B cell (primary cell): ENCODE measurements around the gene CA14. TPM values are rescaled to one million over a fixed set of nuclear protein-coding genes. Genes with fewer than 3 reads are reported as not detected.

Experiments
- ATAC-seq: fragments of 200-7000 bp; cut with Tn5 transposase; one replicate; pipeline ENCODE4 v1.10.0; 2021; ENCODE audit warnings: low read depth, mild to moderate bottlenecking, moderate number of reproducible peaks, moderate library complexity
- CTCF ChIA-PET: fragments of 350-600 bp; sonication (Branson Sonifier 250); formaldehyde crosslinking; loops from one replicate; lab custom pipeline; 2021; ENCODE audit warnings: antibody characterized with exemption, inconsistent platforms; lab: Charles Lee
- POLR2A ChIA-PET: fragments of 350-600 bp; sonication (Branson Sonifier 250); formaldehyde crosslinking; loops from one replicate; lab custom pipeline; 2021; ENCODE audit warnings: antibody characterized with exemption; lab: Charles Lee
- DNase-seq: peaks from one replicate; pipeline ENCODE4 v3.0.0; 2013
- H2AFZ ChIP-seq: 2 replicates; pipeline ENCODE4 v1.6.1; 2012; ENCODE audit warnings: mild to moderate bottlenecking, low read depth, low read length; ENCODE audit not compliant: insufficient read depth, poor library complexity, severe bottlenecking
- H3K27ac ChIP-seq, 2 donors: 1 replicate in 1 of 2; 2 replicates in 1 of 2; pipeline ENCODE4 v1.5.1; 2012 to 2013; ENCODE audit warnings: low read length in 2 of 2, mild to moderate bottlenecking in 2 of 2, moderate library complexity in 1 of 2
- H3K27me3 ChIP-seq, 4 experiments: fragments of 200-600 bp in 1 of 4; sonication (generic) in 1 of 4; replicated peaks in 1 of 4; 1 replicate in 2 of 4; 2 replicates in 2 of 4; pipeline versions ENCODE4 v1.6.1 to v1.7.0; 2013 to 2016; ENCODE audit warnings: low read length in 3 of 4, mild to moderate bottlenecking in 2 of 4, mixed read lengths in 1 of 4, moderate library complexity in 1 of 4; ENCODE audit not compliant: insufficient read depth in 4 of 4, control insufficient read depth in 3 of 4; ENCODE audit errors: control extremely low read depth in 1 of 4
- H3K36me3 ChIP-seq, 2 experiments: replicated peaks in 1 of 2; 1 replicate in 1 of 2; 2 replicates in 1 of 2; pipeline versions ENCODE4 v1.6.1 to v1.7.1; 2013; ENCODE audit warnings: low read length in 1 of 2; ENCODE audit not compliant: insufficient read depth in 2 of 2, control insufficient read depth in 1 of 2; ENCODE audit errors: control extremely low read depth in 1 of 2, extremely low read depth in 1 of 2
- H3K4me1 ChIP-seq, 2 donors: fragments of 200-600 bp in 1 of 2; sonication (generic) in 1 of 2; 1 replicate in 1 of 2; 2 replicates in 1 of 2; pipeline versions ENCODE4 v1.5.1 to v1.6.1; 2013 to 2017; ENCODE audit warnings: low read length in 2 of 2; ENCODE audit not compliant: control insufficient read depth in 2 of 2, insufficient read depth in 2 of 2
- H3K4me2 ChIP-seq: replicated peaks from 2 replicates; pipeline ENCODE3; 2012; ENCODE audit warnings: mild to moderate bottlenecking, low read depth, low read length; ENCODE audit not compliant: poor library complexity, severe bottlenecking
- H3K4me3 ChIP-seq, 5 experiments: fragments of 200-600 bp in 1 of 5; sonication (generic) in 1 of 5; 1 replicate in 3 of 5; 2 replicates in 2 of 5; pipeline versions ENCODE4 v1.5.1 to v1.7.0; 2011 to 2016; ENCODE audit warnings: low read length in 4 of 5, mild to moderate bottlenecking in 4 of 5, low read depth in 2 of 5, control low read depth in 1 of 5, moderate library complexity in 1 of 5; ENCODE audit not compliant: insufficient read depth in 1 of 5; ENCODE audit errors: control extremely low read depth in 1 of 5, extremely low read depth in 1 of 5
- H3K79me2 ChIP-seq: fragments of 200-600 bp; sonication (generic); one replicate; pipeline ENCODE4 v1.6.0; 2016; ENCODE audit warnings: low read length; ENCODE audit not compliant: control insufficient read depth, insufficient read depth
- H3K9ac ChIP-seq: fragments of 200-600 bp; sonication (generic); 2 replicates; pipeline ENCODE4 v1.6.1; 2017; ENCODE audit warnings: mild to moderate bottlenecking, low read length, moderate library complexity
- H3K9me3 ChIP-seq, 3 donors: one replicate each; pipeline versions ENCODE4 v1.6.1 to v1.7.1; 2013; ENCODE audit warnings: low read length in 2 of 3; ENCODE audit not compliant: control insufficient read depth in 2 of 3, insufficient read depth in 1 of 3; ENCODE audit errors: control extremely low read depth in 1 of 3
- H4K20me1 ChIP-seq: 2 replicates; pipeline ENCODE4 v1.6.0; 2012; ENCODE audit warnings: mild to moderate bottlenecking, low read length; ENCODE audit not compliant: insufficient read depth, control insufficient read depth, poor library complexity, severe bottlenecking
- H3K27ac Mint-ChIP-seq: one replicate; pipeline ENCODE4 v1.8.0; 2021; ENCODE audit warnings: mixed read lengths
- H3K27me3 Mint-ChIP-seq: one replicate; pipeline ENCODE4 v1.8.0; 2021; ENCODE audit warnings: mixed read lengths
- H3K4me1 Mint-ChIP-seq: one replicate; pipeline ENCODE4 v1.8.0; 2021; ENCODE audit warnings: mixed read lengths
- H3K4me3 Mint-ChIP-seq: one replicate; pipeline ENCODE4 v1.8.0; 2021; ENCODE audit warnings: mixed read lengths
- H3K9me3 Mint-ChIP-seq: one replicate; pipeline ENCODE4 v1.8.0; 2022; ENCODE audit warnings: mixed read lengths; ENCODE audit not compliant: insufficient read depth
- EZH2 ChIP-seq: IDR thresholded peaks from 2 replicates; pipeline ENCODE4 v1.6.1; 2012; ENCODE audit warnings: borderline replicate concordance, low read depth, mild to moderate bottlenecking, moderate library complexity, low read length; ENCODE audit not compliant: insufficient read depth, poor library complexity, severe bottlenecking
- WGBS: methylation state at CpG from one replicate; pipeline ENCODE4 v1.1.5; 2013; ENCODE audit warnings: missing lambda C conversion rate; ENCODE audit not compliant: insufficient coverage; 5-methylcytosine and 5-hydroxymethylcytosine counted together
- intact Hi-C: fragments of 100-400 bp; cut with micrococcal nuclease; formaldehyde crosslinking; loops from one replicate; pipeline ENCODE4 v1.10.0; 2022
- polyA plus RNA-seq: library from polyadenylated mRNA; depleted of rRNA; stranded (reverse); fragments of >200 nt; gene quantifications from 2 replicates; pipeline ENCODE4 v1.2.3, GENCODE V29; 2012
- total RNA-seq, 2 donors: library from RNA; stranded (reverse); fragments of 120-200 nt in 1 of 2; gene quantifications; 1 replicate in 1 of 2; 2 replicates in 1 of 2; pipeline versions ENCODE4 v1.2.3 to v1.2.4, GENCODE V29; 2013 to 2022
- TF ChIP-seq, protein P1 (sequence below): fragments of 200-600 bp; IDR thresholded peaks from one replicate; pipeline ENCODE4 v1.8.0; 2022; ENCODE audit warnings: antibody characterized with exemption, mild to moderate bottlenecking

Gene CA14
- total and polyA plus RNA-seq, 2 donors (not counting 1 experiment from before 2014, with no cell fraction given): not detected

- H3K79me2 ChIP-seq: peaks cover 27% of the 10 kb centered on the region
- peak overlapping the region; percentile 93 for H3K4me2 ChIP-seq
- H3K27me3 Mint-ChIP-seq: no peaks in the 10 kb centered on the region
- WGBS: 0% methylated on average over 2 of the region's 15 CpGs
- peaks cover 0 to 4% of the 10 kb centered on the region in 2 experiments for H3K36me3 ChIP-seq
- H3K4me1 ChIP-seq: peaks cover 23% of the 10 kb centered on the region in 2 donors
- H2AFZ ChIP-seq: peak overlapping the region; percentile 70
- ATAC-seq (no peak), DNase-seq (peak; percentile 61)
- H3K4me3 Mint-ChIP-seq: no peak overlapping the region
- no peaks in the 10 kb centered on the region for H3K27me3 ChIP-seq
- CTCF ChIA-PET: interaction anchor here (1.2 to 2.2 kb wide), 7 partner anchors 9 to 46 kb away, joined by 3 to 10 read pairs (median 6); no protein-coding TSS in a partner anchor
- H3K4me3 ChIP-seq: peak overlapping the region; percentile 60 to 94 (median 85)
- no peaks in the 10 kb centered on the region for H3K9me3 Mint-ChIP-seq
- peaks cover 16% of the 10 kb centered on the region for H3K4me1 Mint-ChIP-seq
- POLR2A ChIA-PET: interaction anchor here (0.5 to 2.5 kb wide), 9 partner anchors 10 to 1031 kb away, joined by 3 to 19 read pairs (median 5); partner anchors contain the start of genes APH1A and RPRD2
- intact Hi-C loops: loop anchor here (1.0 kb wide), 2 partner anchors 46 to 345 kb away; no protein-coding TSS in a partner anchor
- TF ChIP-seq EZH2: no peak
- TF ChIP-seq, protein P1, sequence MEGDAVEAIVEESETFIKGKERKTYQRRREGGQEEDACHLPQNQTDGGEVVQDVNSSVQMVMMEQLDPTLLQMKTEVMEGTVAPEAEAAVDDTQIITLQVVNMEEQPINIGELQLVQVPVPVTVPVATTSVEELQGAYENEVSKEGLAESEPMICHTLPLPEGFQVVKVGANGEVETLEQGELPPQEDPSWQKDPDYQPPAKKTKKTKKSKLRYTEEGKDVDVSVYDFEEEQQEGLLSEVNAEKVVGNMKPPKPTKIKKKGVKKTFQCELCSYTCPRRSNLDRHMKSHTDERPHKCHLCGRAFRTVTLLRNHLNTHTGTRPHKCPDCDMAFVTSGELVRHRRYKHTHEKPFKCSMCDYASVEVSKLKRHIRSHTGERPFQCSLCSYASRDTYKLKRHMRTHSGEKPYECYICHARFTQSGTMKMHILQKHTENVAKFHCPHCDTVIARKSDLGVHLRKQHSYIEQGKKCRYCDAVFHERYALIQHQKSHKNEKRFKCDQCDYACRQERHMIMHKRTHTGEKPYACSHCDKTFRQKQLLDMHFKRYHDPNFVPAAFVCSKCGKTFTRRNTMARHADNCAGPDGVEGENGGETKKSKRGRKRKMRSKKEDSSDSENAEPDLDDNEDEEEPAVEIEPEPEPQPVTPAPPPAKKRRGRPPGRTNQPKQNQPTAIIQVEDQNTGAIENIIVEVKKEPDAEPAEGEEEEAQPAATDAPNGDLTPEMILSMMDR: no peak
- H3K9me3 ChIP-seq: no peaks in the 10 kb centered on the region
- peak overlapping the region; percentile 97 to 98 for H3K27ac ChIP-seq
- H3K9ac ChIP-seq: peak overlapping the region; percentile 90
- H3K27ac Mint-ChIP-seq: no peak overlapping the region
- no peaks in the 10 kb centered on the region for H4K20me1 ChIP-seq
Measured at GRCh38 chr1:150233359-150234308, 23.9 kb upstream of the CA14 start.

DNA sequence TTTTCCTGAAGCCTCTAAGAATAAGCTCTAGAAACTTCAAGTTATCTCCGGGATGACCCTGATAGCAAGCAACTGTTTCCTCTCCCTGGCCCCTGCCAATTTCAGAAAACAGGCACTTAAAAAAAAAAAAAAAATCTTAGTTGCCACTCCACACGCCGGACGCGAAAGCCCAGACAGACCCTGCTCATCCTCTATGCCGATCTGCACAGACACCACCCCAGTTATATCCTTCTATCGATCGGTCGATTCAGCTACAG lies 23.3 kb upstream of the CA14 start:
- Histone ChIP-seq H4K20me1 (no peaks in the 10 kb centered on the region), H3K4me1 (peaks cover 23% of the 10 kb centered on the region in 2 donors), H3K9ac (peak overlapping the region; percentile 90), H3K27me3 (no peaks in the 10 kb centered on the region), H3K79me2 (peaks cover 27% of the 10 kb centered on the region), H2AFZ (peak overlapping the region; percentile 70), H3K4me3 (peak overlapping the region; percentile 60 to 94 (median 85)), H3K9me3 (no peaks in the 10 kb centered on the region), H3K4me2 (peak overlapping the region; percentile 93), H3K36me3 (peaks cover 0 to 4% of the 10 kb centered on the region in 2 experiments), H3K27ac (peak overlapping the region; percentile 97 to 98)
- no peak overlapping the region for H3K27ac Mint-ChIP-seq
- H3K27me3 Mint-ChIP-seq: no peaks in the 10 kb centered on the region
- POLR2A ChIA-PET: interaction anchor here (0.5 to 2.5 kb wide), 10 partner anchors 21 to 1031 kb away, joined by 3 to 19 read pairs (median 5); partner anchors contain the start of genes APH1A and RPRD2
- H3K4me1 Mint-ChIP-seq: peaks cover 16% of the 10 kb centered on the region
- intact Hi-C loops: loop anchor here (1.0 kb wide), 2 partner anchors 47 to 346 kb away; no protein-coding TSS in a partner anchor
- no peak for TF ChIP-seq EZH2
- TF ChIP-seq, protein P1: no peak
- WGBS: 0% methylated on average over 7 of the region's 9 CpGs
- no peak for ATAC-seq
- no peak overlapping the region for H3K4me3 Mint-ChIP-seq
- CTCF ChIA-PET: interaction anchor here (1.3 to 2.2 kb wide), 7 partner anchors 9 to 309 kb away, joined by 4 to 10 read pairs (median 6); no protein-coding TSS in a partner anchor
- H3K9me3 Mint-ChIP-seq: no peaks in the 10 kb centered on the region
- DNase-seq: no peak
